GM19023 (cell line): Measurements from ENCODE around the gene SLC35F3.
"Not testable (repeated sequence)": the region's sequence is repeated elsewhere in the genome, so short reads cannot be mapped to it uniquely, and the experiment has no call there.

Source experiments
- ATAC-seq: cut with Tn5 transposase; IDR thresholded peaks from one replicate; pipeline ENCODE4 v1.9.1; 2021; ENCODE audit warnings: mild to moderate bottlenecking, moderate library complexity; ENCODE audit not compliant: unreplicated experiment

SLC35F3 gene

DNA sequence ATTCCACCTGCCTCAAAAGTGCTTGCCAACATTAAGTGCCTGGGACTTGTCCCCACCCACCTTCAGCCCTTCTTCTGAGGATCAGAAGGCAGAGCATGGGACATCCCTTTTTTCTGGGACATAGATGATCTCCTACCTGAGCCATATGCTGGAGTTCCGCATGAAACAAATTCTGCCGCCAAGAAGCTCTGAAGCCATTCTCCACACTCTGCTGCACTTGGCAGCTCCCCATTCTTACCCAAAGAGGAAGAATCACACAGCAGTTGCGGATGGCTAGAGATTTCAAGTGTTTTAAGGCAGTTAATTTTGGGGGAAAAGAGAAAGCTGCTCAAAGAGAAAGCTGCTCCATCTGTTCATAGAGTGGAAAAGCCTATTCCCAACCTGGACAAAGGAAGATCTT, 271.5 kb downstream of the SLC35F3 start:
- ATAC-seq: no peak

DNA sequence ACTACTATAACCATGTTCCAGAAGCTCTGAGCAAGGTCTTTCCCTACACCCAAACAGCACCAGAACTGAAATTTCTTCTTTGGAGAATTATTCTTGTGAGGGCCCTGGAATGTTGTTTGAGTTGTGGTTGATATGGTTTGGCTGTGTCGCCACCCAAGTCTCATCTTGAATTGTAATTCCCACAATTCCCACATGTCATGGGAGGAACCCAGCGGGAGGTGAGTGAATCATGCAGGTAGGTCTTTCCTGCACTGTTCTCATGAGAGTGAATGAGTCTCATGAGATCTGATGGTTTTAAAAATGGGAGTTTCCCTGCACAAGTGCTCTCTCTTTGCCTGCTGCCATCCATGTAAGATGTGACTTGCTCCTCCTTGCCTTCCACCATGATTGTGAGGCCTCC, 272.4 kb downstream of the SLC35F3 start:
- not testable (repeated sequence) for ATAC-seq

DNA sequence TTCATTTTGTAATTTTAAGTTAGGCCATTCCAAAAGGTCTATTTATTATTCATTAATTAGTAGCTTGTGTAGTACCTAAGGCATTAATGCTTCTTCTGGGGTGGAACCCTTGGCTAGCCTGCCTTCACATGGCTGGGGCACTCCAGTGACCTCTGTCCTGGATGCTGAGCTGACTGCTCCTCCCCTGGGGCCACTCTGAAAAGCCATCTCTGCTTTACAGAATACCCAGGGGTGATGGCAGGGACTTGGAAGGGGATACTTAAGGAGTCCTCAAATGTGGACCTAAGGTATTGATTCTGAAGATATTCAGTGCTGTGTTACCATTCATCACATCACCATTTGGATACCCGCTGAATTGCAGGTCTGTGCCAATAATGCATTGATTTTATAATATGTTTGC, 281.0 kb downstream of the SLC35F3 start:
- no peak for ATAC-seq

DNA sequence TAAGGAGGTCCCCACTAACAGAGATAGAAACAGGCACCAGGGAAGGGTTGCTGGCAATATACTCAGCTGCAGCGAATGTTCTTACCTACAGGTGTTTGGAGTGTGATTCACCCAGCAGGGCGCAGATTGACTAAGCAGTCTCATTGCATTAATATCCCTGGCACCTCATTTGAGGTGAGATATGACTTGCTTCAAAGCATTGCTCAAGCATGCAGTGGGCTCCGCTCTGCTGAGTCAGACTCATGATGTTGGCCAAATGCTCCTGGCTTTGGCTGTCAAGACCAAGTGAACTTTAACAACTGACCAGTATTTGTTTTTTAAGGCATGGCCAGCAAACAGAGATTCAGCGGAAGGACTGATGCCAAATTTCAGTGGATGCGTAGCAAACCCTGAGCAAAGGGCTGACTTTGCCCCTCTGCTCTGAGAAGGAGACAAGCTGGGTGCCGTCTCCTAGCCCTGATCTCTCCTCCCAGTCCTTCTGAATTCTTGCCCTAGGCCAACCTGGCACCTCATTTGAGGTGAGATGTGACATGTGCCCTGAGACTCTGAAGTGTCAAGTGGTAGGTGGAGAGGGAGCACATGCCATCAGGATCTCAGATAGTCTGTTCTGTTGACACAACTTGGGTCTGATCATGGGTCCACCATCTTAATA, 281.7 kb downstream of the SLC35F3 start:
- ATAC-seq: no peak

DNA sequence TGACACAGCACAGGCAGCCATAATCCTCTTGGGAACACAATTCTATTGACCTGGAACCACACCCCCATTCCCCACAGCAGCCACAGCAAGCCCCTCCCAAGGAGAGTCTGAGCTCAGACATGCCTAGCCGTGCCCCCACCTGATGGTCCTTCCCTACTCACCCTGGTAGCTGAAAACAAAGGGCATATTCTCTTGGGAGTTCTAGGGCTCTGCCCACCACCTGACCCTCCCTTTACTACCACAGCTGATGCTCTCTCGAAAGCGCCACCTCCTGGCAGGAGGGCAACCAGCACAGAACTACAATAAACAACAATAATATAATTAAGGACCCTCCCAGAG, 283.9 kb downstream of the SLC35F3 start:
- ATAC-seq: no peak

DNA sequence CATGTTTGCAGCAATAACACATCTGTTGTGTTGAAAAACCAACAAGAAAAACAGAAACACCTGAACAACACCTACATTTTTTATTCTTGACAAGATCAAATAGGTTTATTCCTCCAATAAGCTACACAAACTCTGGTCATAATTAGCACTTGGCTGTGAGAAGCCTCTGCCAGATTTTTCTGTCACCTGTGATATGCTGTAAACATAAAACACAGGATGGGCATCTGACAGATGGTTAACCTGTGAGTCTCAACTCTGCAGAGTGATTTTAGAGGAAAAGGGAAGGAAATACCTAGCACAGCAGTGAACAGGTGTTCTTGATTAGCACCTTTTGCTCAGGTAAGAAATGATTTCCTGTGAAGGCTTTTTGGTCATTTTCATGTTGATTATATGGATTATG, 293.4 kb downstream of the SLC35F3 start:
- no peak for ATAC-seq

DNA sequence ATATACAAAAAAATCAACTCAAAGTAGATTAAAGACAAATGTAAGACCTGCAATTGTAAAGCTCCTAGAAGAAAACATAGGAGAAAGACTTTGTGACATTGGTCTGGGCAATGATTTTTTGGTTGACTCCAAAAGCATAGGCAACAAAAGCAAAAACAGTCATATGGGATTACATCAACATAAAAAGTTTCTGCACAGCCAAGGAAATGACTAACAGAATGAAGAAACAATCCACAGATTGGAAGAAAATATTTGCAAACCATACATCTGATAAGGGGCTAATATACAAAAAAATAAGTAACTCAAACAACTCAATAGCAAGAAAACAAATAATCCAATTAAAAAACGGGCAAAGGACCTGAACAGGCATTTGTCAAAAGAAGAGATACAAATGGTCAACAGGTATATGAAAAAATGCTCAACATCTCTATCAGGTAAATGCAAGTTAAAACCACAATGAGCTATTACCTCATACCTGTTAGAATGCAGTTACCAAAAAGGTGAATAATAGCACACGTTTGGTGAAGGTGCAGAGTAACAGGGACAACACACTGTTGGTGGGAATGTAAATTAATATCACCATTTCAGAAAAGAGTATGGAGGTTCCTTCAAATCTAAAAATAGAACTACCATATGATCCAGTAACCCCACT, 295.1 kb downstream of the SLC35F3 start:
- no peak for ATAC-seq

DNA sequence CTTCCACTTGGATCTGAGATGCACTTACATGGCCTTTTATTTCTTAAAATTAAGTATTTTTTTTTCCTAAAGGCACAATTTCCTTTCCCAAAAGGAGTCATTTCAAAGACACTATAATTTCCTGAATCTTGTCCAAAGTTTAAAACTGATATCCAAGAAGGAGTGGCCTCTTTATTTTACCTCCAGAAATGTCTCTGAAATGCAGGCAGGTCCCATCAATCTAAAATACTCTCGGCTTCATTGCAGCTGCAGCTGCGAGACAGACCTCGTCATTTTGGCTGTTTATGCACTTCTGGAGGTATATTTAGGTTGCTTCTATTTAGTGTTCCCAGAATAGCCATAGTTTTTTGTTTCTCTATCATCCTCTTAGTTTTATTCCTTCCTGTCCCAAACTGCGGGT, 296.1 kb downstream of the SLC35F3 start:
- no peak for ATAC-seq

DNA sequence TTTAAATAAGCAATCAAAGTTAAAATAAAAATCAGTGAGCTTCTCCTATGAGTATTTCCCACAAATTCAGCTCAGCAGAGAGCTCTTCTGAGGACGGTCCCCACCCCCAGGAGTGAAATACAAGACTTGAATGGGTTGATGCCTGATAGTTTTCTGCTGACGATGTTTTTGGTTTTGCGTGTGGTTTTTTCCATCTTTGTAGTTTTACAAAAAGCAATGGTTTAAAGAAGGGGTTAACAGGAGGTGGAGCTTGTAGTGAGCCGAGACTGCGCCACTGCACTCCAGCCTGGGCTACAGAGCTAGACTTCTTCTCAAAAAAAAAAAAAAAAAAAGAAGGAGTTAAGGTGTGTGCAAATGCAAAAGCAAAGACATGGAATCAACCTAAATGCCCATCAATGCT, 297.1 kb downstream of the SLC35F3 start:
- no peak for ATAC-seq

DNA sequence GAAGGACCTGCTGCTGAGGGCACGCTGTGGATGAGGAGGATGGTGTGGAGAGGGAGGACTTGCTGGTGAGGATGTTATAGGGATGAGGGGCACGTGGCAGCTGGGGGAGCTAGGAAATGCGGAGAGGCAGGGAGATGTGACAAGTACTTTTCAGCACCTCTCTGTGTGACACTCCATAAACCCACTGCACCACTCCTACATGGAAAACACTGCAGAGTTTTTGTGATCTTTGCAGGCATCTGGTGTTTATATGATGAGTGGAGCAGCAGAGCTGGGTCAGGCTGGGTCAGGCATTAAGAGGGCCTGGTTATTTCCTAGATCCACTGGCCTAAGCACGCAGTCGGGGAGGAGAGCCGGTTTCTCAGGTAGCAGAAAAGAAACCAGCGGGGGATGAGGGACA, 301.5 kb downstream of the SLC35F3 start:
- ATAC-seq: no peak

DNA sequence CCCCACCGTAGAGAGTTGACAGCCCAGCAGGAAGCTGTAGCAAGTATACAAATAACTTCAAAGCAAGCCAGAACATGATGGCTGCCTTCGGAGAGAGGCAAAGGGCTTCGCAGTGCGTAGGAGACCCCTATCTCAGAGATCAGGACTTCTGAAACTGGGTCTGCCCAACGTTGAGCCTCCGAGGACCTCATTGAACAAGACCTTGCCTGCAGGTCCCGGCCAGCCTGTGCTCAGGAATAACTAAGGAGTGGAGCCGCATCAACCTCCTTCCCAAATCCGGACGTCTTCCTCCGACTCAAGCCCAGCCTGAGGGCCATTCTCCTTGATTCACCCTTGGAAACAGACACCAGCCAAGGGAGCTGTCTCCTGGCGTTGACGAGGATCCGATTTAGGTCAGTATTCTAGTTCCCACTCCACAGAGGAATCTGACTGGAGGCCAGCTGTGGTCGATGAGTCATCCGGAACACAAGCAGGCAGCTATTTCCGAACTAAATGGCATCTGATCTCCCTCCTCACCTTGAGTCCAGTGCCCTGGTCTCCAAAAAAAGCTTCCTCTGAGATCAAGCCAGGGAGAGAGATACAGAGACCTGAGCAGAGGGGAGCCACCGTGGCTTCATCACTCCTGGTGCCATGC, 302.3 kb downstream of the SLC35F3 start:
- ATAC-seq: no peak

DNA sequence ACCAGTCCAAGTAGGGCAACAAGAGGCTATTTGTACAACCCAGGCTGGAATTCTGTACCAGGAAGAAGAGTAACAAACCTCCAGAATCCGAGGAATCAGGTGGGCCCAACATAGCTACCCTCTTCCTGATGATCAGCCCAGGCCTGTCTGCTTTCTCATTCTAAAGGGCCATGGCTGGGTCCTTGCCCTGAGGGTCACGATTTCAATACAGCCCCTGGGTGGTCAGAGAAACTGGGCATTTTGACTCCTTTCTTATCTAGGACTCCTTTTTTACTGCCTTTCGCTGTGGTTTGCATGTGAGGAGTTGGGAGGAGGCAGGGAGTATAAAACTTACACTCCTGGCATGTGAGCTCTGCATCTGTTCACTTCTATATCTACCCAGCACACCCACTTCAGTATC, 303.9 kb downstream of the SLC35F3 start:
- ATAC-seq: no peak

DNA sequence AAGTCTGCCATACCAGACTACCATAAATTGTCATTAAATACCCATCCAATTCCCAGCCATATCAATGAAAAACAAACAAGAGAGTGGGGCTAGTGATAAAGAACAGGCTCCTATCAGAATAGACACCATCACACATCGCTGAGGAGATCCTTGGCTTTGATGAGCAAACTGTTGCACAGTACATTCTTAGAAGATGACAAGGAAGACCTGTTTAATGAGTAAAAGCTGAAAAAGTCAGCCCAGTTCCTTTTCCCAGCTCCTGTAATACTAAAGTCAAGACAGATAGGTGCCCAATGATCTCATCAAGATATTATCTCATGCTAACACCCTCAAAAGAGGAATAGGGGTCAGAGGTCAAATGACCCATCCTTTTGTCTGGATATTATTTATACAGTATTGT, 304.3 kb downstream of the SLC35F3 start:
- ATAC-seq: no peak

DNA sequence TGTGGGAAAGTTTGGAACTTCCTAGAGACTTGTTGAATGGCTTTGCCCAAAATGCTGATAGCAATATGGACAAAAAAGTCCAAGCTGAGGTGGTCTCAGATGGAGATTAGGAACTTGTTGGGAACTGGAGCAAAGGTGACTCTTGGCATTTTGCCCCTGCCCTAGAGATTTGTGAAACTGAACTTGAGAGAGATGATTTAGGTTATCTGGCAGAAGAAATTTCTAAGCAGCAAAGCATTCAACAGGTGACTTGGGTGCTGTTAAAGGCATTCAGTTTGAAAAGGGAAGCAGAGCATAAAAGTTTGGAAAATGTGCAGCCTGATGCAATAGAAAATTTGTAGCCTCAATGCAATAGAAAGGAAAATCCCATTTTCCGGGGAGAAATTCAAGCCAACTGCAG, 306.0 kb downstream of the SLC35F3 start:
- not testable (repeated sequence) for ATAC-seq

DNA sequence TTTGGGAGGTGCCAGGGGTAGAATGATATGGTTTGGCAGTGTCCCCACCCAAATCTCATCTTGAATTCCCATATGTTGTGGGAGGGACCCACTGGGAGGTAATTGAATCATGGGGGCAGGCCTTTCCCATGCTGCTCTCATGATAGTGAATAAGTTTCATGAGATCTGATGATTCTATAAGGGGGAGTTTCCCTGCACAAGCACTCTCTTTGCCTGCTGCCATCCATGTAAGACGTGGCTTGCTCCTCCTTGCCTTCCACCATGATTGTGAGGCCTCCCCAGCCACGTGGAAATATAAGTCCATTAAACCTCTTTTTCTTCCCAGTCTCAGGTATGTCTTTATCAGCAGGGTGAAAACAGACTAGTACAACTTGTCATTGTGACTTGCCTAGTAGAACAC, 307.4 kb downstream of the SLC35F3 start:
- ATAC-seq: not testable (repeated sequence)

DNA sequence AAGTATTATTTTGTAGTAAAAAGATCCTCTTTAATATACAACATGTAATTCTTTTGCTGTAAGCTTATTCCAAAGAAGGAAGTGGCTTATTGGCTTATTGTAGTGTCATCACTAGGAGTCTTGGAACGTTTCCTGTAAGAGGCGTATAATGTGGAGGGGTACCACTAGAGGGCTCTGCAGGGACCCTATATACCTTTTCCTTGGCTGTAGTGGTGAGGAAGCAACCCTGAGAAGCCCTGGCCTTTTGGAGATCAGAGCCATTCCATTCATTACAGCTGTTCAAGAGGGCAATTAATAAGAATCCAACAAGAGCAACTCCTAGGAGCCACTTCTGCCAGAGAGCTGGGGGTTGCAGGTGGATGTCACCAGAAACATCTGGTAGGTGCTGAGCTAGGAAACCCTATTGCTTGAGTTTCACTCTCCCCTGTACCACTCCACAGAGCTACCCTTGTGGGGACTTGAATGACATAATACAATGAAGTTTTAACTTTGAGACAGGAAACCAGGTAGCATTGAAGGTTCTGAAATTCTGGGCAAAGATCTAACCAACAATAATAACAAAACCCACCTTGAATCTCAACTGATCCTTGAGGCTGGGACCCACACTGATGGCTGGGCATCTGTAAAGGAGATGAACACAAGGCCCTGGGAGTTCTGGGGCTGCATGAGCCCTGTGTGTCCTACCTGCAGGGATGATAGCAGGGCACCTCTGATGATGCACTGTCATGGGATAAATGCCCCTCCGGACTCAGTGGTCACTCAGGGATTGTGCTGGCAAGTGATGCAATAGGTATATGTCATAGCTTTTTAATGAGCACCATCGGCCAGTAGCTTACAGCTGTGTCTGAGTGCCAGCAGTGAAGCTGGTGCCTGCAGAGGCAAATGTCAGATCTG, 308.5 kb downstream of the SLC35F3 start:
- no peak for ATAC-seq

DNA sequence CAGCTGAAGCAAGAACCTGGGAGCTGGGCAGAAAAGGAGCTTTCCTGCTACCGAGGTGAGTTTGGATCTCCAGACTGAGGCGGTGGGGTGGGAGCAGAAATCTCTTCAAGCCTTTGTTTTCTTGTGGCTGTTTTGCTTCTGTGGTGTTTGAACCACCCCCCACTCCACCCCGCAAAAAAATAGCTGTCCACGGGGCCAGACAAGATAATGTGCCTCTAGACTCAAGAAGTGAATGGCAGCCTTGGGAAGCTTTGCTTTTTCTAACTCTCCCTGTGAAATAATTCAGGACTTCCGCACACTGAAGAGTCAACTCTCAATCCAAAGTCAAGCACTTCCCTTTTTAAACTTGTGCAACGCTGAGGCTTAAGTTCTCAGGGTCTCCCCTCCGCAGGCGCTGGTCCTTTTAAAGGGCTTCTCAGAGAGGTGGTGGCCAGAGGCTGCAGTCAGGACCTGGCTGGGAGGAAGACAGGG, 309.2 kb downstream of the SLC35F3 start:
- no peak for ATAC-seq

DNA sequence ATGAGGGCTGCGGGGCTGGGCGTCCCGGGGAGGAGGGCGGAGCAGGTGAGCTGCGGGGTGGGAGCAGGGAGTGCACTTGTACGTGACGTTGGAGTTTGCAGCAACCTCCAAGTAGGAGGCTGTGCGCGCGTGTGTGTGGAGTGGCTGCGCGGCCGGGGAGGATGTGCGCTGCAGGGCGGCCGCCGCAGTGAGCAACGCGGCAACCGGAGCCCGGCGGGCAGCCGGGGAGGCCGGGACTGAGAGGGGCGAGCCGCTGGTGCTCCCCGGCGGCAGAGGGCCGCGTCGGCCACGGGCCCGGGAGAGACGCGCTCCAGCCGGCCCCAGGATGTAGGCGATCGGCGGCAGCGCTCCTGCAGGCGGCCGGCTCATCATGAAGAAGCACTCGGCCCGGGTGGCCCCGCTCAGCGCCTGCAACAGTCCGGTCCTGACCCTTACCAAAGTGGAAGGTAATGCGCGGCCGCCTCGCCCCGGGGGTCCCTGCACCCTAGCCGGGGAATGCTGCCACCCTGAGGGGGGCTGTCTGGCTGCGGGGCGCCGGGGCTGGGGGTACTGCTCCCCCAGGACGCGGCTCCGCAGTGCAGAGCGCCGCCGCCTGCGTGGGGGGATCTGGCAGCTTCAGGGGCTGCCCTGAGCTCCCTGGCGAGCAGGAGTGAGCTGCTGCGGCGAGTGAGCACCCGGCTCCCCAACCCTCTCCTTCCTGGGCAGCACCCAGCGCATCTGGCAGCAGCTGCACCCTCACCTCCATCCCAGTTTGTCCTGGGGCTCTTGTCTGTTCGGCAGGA, 309.8 kb downstream of the SLC35F3 start:
- no peak for ATAC-seq

DNA sequence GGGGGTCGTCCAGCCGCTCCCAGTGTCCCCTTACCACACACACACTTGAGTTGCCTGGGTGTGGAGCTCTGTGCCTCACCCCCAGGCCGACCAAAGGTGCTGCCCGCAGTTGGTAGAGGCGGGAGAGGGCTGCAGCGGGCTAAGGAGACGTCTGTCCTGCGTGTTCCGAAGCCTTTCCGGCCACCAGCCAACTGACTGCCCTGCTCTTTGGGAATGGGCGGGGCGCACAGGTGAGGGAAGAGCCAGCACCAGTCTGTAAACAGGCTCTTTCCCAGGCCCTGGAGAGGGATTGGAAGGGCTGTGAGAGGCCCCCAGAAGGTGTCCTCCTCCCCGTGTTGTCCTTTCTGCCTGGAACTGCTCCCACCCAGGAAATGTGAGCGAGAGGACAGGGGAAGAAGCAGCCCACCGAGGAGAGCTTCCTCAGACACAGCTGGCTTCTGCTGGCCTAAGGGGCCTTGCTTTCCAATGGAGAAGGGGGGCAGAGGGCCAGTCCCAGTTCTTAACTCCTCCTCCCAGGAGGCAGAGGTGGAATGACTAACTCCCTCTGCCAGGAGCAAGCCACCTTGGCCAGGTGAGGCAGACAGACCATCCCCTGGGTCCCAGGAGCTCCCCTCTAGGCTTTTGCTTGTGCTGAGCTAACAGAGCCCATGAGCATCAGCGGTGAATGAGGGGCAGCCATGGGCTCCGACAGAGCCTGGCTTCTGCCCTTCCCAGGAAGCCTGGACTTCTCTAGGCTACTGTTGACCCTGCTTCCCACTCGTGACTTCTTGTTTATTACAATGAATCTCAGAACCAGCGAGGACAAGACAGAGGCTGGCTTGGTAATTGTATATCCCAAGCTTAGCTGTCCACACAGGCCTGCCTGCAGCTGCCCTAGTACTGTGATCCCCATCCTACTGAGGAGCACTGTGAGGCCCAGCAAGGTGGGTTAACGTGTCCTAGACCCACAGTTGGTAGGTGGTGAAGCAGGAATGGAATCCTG, 310.7 kb downstream of the SLC35F3 start:
- no peak for ATAC-seq
